ENCODE data around the gene CLEC4D. TPM values are rescaled to one million over a fixed set of nuclear protein-coding genes. Genes with fewer than 3 reads are reported as not detected.

CLEC4D gene
- total and polyA plus RNA-seq, 4 donors, result 0.08 to 0.67 (median 0.46) TPM

DNA sequence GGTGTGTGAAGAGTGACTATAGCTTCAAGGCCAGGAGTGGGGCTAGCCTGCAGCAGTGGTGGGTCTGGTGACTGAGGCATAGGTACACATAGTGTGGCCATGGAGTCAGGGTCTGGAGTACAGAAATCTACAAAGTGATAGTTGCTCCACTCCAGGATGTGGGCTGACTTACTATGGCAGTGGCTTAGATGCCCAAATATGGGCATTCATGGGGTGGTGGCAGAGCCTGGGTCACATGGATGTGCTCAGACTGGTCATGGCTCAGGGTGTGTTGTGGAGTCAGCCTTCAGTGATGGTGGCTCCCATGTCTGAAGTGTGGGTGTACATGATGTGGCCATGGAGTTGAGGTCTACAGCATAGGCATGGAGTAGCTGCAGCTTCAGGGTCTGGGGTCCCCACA lies 30.2 kb upstream of the CLEC4D start:
- no peak for TF ChIP-seq HNF4G (IDR thresholded peaks at IDR 0.05)
- no peak for TF ChIP-seq ATF3 (IDR thresholded peaks at IDR 0.05)
- TF ChIP-seq, protein P1, sequence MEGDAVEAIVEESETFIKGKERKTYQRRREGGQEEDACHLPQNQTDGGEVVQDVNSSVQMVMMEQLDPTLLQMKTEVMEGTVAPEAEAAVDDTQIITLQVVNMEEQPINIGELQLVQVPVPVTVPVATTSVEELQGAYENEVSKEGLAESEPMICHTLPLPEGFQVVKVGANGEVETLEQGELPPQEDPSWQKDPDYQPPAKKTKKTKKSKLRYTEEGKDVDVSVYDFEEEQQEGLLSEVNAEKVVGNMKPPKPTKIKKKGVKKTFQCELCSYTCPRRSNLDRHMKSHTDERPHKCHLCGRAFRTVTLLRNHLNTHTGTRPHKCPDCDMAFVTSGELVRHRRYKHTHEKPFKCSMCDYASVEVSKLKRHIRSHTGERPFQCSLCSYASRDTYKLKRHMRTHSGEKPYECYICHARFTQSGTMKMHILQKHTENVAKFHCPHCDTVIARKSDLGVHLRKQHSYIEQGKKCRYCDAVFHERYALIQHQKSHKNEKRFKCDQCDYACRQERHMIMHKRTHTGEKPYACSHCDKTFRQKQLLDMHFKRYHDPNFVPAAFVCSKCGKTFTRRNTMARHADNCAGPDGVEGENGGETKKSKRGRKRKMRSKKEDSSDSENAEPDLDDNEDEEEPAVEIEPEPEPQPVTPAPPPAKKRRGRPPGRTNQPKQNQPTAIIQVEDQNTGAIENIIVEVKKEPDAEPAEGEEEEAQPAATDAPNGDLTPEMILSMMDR (IDR thresholded peaks at IDR 0.05; ENCODE audit: low read depth, low read length, missing input control), result no peak
- TF ChIP-seq MAX (IDR thresholded peaks at IDR 0.05), result no peak
- TF ChIP-seq RXRA (IDR thresholded peaks at IDR 0.05), result no peak
- TF ChIP-seq YY1 (IDR thresholded peaks at IDR 0.05), result no peak
- no peak for TF ChIP-seq NR2F2 (IDR thresholded peaks at IDR 0.05)
- no peak for TF ChIP-seq REST (IDR thresholded peaks at IDR 0.05)
- TF ChIP-seq JUND (IDR thresholded peaks at IDR 0.05), result no peak
- no peak for TF ChIP-seq GABPA (IDR thresholded peaks at IDR 0.05 in 1 of 2, conservative IDR thresholded peaks at IDR 0.05 in 1 of 2)
- TF ChIP-seq FOXA2 (IDR thresholded peaks at IDR 0.05), result no peak
- TF ChIP-seq FOXA1 (IDR thresholded peaks at IDR 0.05), result no peak
- TF ChIP-seq TAF1 (conservative IDR thresholded peaks at IDR 0.05), result no peak
- TF ChIP-seq HNF4A (conservative IDR thresholded peaks at IDR 0.05), result no peak
- no peak overlapping the region for H3K4me3 ChIP-seq (ENCODE audit: low read depth in 1 of 3, low read length in 3 of 3)
- DNase-seq (ENCODE audit: low spot score), result no peak

DNA sequence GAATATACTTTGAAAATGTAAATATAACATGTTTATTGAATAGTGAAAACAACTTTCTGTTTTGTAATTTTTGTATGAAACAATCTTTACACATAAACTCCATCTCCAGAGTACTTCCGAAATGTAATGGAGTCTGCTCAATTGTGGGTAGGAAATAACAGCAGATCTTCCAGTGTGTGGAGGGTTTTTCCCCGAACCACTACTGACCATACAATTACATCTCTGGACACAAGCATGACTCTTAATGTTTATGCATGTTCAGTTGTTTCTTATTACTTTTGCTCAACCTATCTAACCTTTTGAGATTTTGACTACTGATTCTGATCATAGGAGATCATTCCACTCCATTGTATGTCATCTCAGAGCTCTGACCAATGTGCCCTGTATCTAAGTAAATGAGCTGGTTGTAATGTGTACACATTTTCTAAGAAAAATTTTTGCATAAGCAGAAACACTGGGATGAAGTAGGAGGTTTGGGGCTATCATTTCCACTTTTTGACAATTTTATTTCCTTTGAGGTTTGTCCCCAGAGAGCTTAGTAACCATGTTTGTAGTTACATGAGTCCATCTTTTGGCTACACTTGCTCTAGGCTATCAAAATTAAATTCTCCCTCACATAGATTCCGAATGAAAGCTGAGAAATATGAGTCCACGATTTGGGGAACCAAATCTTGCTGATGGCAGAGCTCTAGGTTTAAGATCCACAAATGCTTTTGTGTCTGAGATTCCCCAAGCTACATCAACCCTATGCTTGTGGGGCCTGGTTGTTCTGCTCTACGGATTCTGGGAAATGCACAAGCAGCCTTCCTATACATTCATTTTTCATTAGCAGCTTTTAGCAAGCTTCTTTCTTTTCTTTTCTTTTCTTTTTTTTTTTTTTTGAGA lies 21.4 kb upstream of the CLEC4D start:
- Histone ChIP-seq H3K27ac (ENCODE audit: low read depth in 1 of 2, low read length in 2 of 2) (no peak overlapping the region), H3K9ac (ENCODE audit: low read depth in 1 of 2, low read length in 2 of 2) (no peak overlapping the region), H3K4me3 (ENCODE audit: low read depth in 1 of 3, low read length in 3 of 3) (no peak overlapping the region), H3K4me1 (ENCODE audit: control insufficient read depth in 4 of 4, insufficient read depth in 4 of 4, low read length in 3 of 4) (no peaks in the 10 kb centered on the region), H3K36me3 (ENCODE audit: control insufficient read depth in 4 of 4, insufficient read depth in 3 of 4, low read depth in 1 of 4, low read length in 3 of 4) (no peaks in the 10 kb centered on the region), H3K27me3 (ENCODE audit: control insufficient read depth in 4 of 4, insufficient read depth in 4 of 4, low read length in 3 of 4) (peaks cover 0 to 2% (median 0%) of the 10 kb centered on the region in 4 donors), H3K9me3 (ENCODE audit: control insufficient read depth in 4 of 4, low read length in 3 of 4) (peaks cover 0 to 4% (median 1%) of the 10 kb centered on the region in 4 donors)
- no peak for TF ChIP-seq EGR1 (IDR thresholded peaks at IDR 0.05; ENCODE audit: low read depth in 2 of 2)
- no peak for TF ChIP-seq JUND (IDR thresholded peaks at IDR 0.05)
- no peak for TF ChIP-seq YY1 (IDR thresholded peaks at IDR 0.05)
- DNase-seq (ENCODE audit: low spot score), result no peak
- WGBS, result 74% methylated on average over 5 of the region's 5 CpGs

More for the DNA sequence above, 30.2 kb upstream of the CLEC4D start:
- Histone ChIP-seq H3K27ac (ENCODE audit: low read depth in 1 of 2, low read length in 2 of 2) (no peak overlapping the region), H3K4me1 (ENCODE audit: control insufficient read depth in 4 of 4, insufficient read depth in 4 of 4, low read length in 3 of 4) (no peaks in the 10 kb centered on the region), H3K9ac (ENCODE audit: low read depth in 1 of 2, low read length in 2 of 2) (no peak overlapping the region), H3K27me3 (ENCODE audit: control insufficient read depth in 4 of 4, insufficient read depth in 4 of 4, low read length in 3 of 4) (no peaks in the 10 kb centered on the region), H3K9me3 (ENCODE audit: control insufficient read depth in 4 of 4, low read length in 3 of 4) (peaks cover 0 to 3% (median under 1%) of the 10 kb centered on the region in 4 donors), H3K36me3 (ENCODE audit: control insufficient read depth in 4 of 4, insufficient read depth in 3 of 4, low read depth in 1 of 4, low read length in 3 of 4) (no peaks in the 10 kb centered on the region)
